Measurements from ENCODE around the gene ATXN1. TPM values are rescaled to one million over a fixed set of nuclear protein-coding genes. Genes with fewer than 3 reads are reported as not detected.

Gene ATXN1
- total and polyA plus RNA-seq, 2 of the 8 experiments (the other 6 are each of a cell fraction or from before 2014, with no cell fraction given) = 1.6 to 4.0 TPM

- H4K5ac ChIP-seq (ENCODE audit: insufficient read length, low read depth, low read length) = no peak overlapping the region
- H4K8ac ChIP-seq (ENCODE audit: extremely low read depth, insufficient read depth, low read length) = no peak overlapping the region
- no peaks in the 10 kb centered on the region for H3K79me1 ChIP-seq (ENCODE audit: low read depth, low read length)
- no peak overlapping the region for H2BK12ac ChIP-seq (ENCODE audit: low read depth, low read length)
- H4K91ac ChIP-seq (replicated peaks; ENCODE audit: insufficient read length, low read length) = no peak overlapping the region
- H3K27me3 ChIP-seq (replicated peaks in 1 of 4; ENCODE audit: control insufficient read depth in 3 of 4, extremely low read depth in 1 of 4, insufficient read depth in 3 of 4, low read length in 3 of 4) = no peaks in the 10 kb centered on the region
- no peak overlapping the region for H3K23ac ChIP-seq (ENCODE audit: insufficient read length)
- no peak overlapping the region for H2AFZ ChIP-seq (ENCODE audit: low read length)
- H3K9ac ChIP-seq (replicated peaks in 1 of 4; ENCODE audit: extremely low read depth in 1 of 4, low read depth in 3 of 4, low read length in 3 of 4) = no peak overlapping the region
- H3K79me2 ChIP-seq (ENCODE audit: control insufficient read depth in 1 of 2, insufficient read depth in 2 of 2, low read length in 2 of 2) = no peaks in the 10 kb centered on the region
- 90% methylated on average over 4 of the region's 4 CpGs; no CpG with 5 or more reads in 1 of the 2 experiments for WGBS, 2 experiments (ENCODE audit: extremely low coverage in 1 of 2, insufficient coverage in 1 of 2, insufficient read length in 1 of 2, insufficient replicate concordance in 2 of 2, low coverage in 1 of 2, low lambda C conversion rate in 2 of 2, missing lambda C conversion rate in 1 of 2)
- DNase-seq (ENCODE audit: low read depth in 1 of 2, low spot score in 2 of 2) = no peak
- POLR2A ChIA-PET (ENCODE audit: partially characterized antibody) = no interaction called here
- CTCF ChIA-PET (ENCODE audit: partially characterized antibody) = interaction anchor here (0.7 to 10.4 kb wide), 5 partner anchors 20 to 606 kb away, joined by 3 to 92 read pairs (median 3); no protein-coding TSS in a partner anchor
- H3K9me3 ChIP-seq (ENCODE audit: insufficient read depth in 2 of 2, low read depth in 1 of 2, low read length in 1 of 2) = no peaks in the 10 kb centered on the region
- no peak overlapping the region for H3K4me2 ChIP-seq (ENCODE audit: insufficient read depth in 1 of 2, low read depth in 2 of 2, low read length in 2 of 2)
- no peak overlapping the region for H2BK5ac ChIP-seq (ENCODE audit: low read depth, low read length)
- no peak overlapping the region for H2BK20ac ChIP-seq (ENCODE audit: low read length)
- H3K14ac ChIP-seq (ENCODE audit: insufficient read length) = no peak overlapping the region
- H2AK5ac ChIP-seq (ENCODE audit: low read depth, low read length) = no peak overlapping the region
- H3K36me3 ChIP-seq (ENCODE audit: control insufficient read depth in 2 of 4, insufficient read depth in 4 of 4, low read length in 3 of 4) = no peaks in the 10 kb centered on the region
- no peak for FAIRE-seq
- no peak overlapping the region for H3K4me3 ChIP-seq (ENCODE audit: extremely low read depth in 1 of 4, insufficient read depth in 2 of 4, low read depth in 3 of 4, low read length in 4 of 4)
- no peak overlapping the region for H3K18ac ChIP-seq (ENCODE audit: extremely low read depth, low read length)
- no peak overlapping the region for H3K56ac ChIP-seq (replicated peaks; ENCODE audit: insufficient read length, low read depth, low read length)
- H3K4me1 ChIP-seq (replicated peaks in 1 of 4; ENCODE audit: control insufficient read depth in 3 of 4, insufficient read depth in 4 of 4, low read length in 3 of 4) = peaks cover 0 to 2% (median 0%) of the 10 kb centered on the region in 4 experiments; a peak in 2 of 7 replicates
- no peak overlapping the region for H2BK15ac ChIP-seq (ENCODE audit: low read length)
- no peak overlapping the region for H2BK120ac ChIP-seq (replicated peaks; ENCODE audit: low read depth, low read length)
- H4K20me1 ChIP-seq (replicated peaks in 1 of 2; ENCODE audit: control insufficient read depth in 1 of 2, insufficient read depth in 2 of 2, low read length in 2 of 2) = no peaks in the 10 kb centered on the region
- H3K27ac ChIP-seq (ENCODE audit: low read depth, low read length) = no peak overlapping the region
- H3K4ac ChIP-seq (replicated peaks; ENCODE audit: insufficient read length, low read depth, low read length) = no peak overlapping the region
- no peaks in the 10 kb centered on the region; the same call in 1 of the 2 replicates for H3K23me2 ChIP-seq (ENCODE audit: low read depth, low read length)
- TF ChIP-seq POLR2AphosphoS5 (IDR thresholded peaks at IDR 0.05; ENCODE audit: low read depth, low read length) = no peak
Observed at GRCh38 chr6:16413399-16413798, 347.9 kb downstream of the ATXN1 start.
